ENCODE measurements around the gene BLMH. TPM values are rescaled to one million over a fixed set of nuclear protein-coding genes. Genes with fewer than 3 reads are reported as not detected.

The BLMH gene
- total RNA-seq, 1 donor from 2014 or later, result 36.2 TPM

- H3K27me3 ChIP-seq (ENCODE audit: insufficient read depth, low read length), result peaks cover 5% of the 10 kb centered on the region
- DNase-seq (ENCODE audit: low read depth) (no peak), FAIRE-seq (no peak)
- no peak overlapping the region for H3K4me2 ChIP-seq (ENCODE audit: low read length)
- no peak overlapping the region for H3K27ac ChIP-seq (ENCODE audit: low read depth, low read length)
- TF ChIP-seq EZH2 (IDR thresholded peaks at IDR 0.05; ENCODE audit: insufficient read depth, low read length) (no peak), CTCF (IDR thresholded peaks at IDR 0.05; ENCODE audit: insufficient read depth, low read depth, low read length) (no peak)
- H3K27ac Mint-ChIP-seq (ENCODE audit: unreplicated experiment), result no peak overlapping the region
- peaks cover 2% of the 10 kb centered on the region for H3K9me3 Mint-ChIP-seq (ENCODE audit: unreplicated experiment)
- no peak overlapping the region for H3K9ac ChIP-seq (ENCODE audit: low read length)
- no peaks in the 10 kb centered on the region for H3K4me1 ChIP-seq (ENCODE audit: insufficient read depth, low read length)
- peaks cover 2% of the 10 kb centered on the region for H3K4me1 Mint-ChIP-seq (ENCODE audit: low read depth, unreplicated experiment)
- H3K27me3 Mint-ChIP-seq (ENCODE audit: low read depth, unreplicated experiment), result peaks cover 8% of the 10 kb centered on the region
- H3K4me3 ChIP-seq (ENCODE audit: insufficient read depth, low read depth, low read length), result no peak overlapping the region
- no peak overlapping the region for H2AFZ ChIP-seq (ENCODE audit: low read depth, low read length)
- no peak overlapping the region for H3K4me3 Mint-ChIP-seq (ENCODE audit: unreplicated experiment)
- H3K79me2 ChIP-seq (ENCODE audit: insufficient read depth, low read length), result no peaks in the 10 kb centered on the region
- no peaks in the 10 kb centered on the region for H3K9me3 ChIP-seq (ENCODE audit: insufficient read depth, low read depth, low read length)
- H3K36me3 ChIP-seq (ENCODE audit: insufficient read depth, low read length), result no peaks in the 10 kb centered on the region
- H4K20me1 ChIP-seq (ENCODE audit: insufficient read depth, low read length), result no peaks in the 10 kb centered on the region
- H3K36me3 Mint-ChIP-seq (ENCODE audit: low read depth, unreplicated experiment), result no peaks in the 10 kb centered on the region
Observed at GRCh38 chr17:30318155-30318554, 26.4 kb upstream of the BLMH start.

GRCh38 chr17:30316736-30317135, 25.0 kb upstream of the BLMH start:
- H3K36me3 ChIP-seq (ENCODE audit: insufficient read depth, low read length), result no peaks in the 10 kb centered on the region
- no peak overlapping the region for H3K27ac Mint-ChIP-seq (ENCODE audit: unreplicated experiment)
- H3K9me3 ChIP-seq (ENCODE audit: insufficient read depth, low read depth, low read length), result no peaks in the 10 kb centered on the region
- H3K36me3 Mint-ChIP-seq (ENCODE audit: low read depth, unreplicated experiment), result no peaks in the 10 kb centered on the region
- H3K4me2 ChIP-seq (ENCODE audit: low read length), result no peak overlapping the region
- H3K9me3 Mint-ChIP-seq (ENCODE audit: unreplicated experiment), result peaks cover 2% of the 10 kb centered on the region
- H3K27ac ChIP-seq (ENCODE audit: low read depth, low read length), result no peak overlapping the region
- no peak for FAIRE-seq
- peaks cover 5% of the 10 kb centered on the region for H3K27me3 ChIP-seq (ENCODE audit: insufficient read depth, low read length)
- no peak for DNase-seq (ENCODE audit: low read depth)
- peaks cover 1% of the 10 kb centered on the region for H3K4me1 Mint-ChIP-seq (ENCODE audit: low read depth, unreplicated experiment)
- H3K27me3 Mint-ChIP-seq (ENCODE audit: low read depth, unreplicated experiment), result peaks cover 9% of the 10 kb centered on the region
- H4K20me1 ChIP-seq (ENCODE audit: insufficient read depth, low read length), result no peaks in the 10 kb centered on the region
- H3K9ac ChIP-seq (ENCODE audit: low read length), result no peak overlapping the region
- H3K4me3 Mint-ChIP-seq (ENCODE audit: unreplicated experiment), result no peak overlapping the region
- H2AFZ ChIP-seq (ENCODE audit: low read depth, low read length), result no peak overlapping the region
- H3K4me1 ChIP-seq (ENCODE audit: insufficient read depth, low read length), result no peaks in the 10 kb centered on the region
- TF ChIP-seq CTCF (IDR thresholded peaks at IDR 0.05; ENCODE audit: insufficient read depth, low read depth, low read length), result no peak
- no peak for TF ChIP-seq EZH2 (IDR thresholded peaks at IDR 0.05; ENCODE audit: insufficient read depth, low read length)
- no peak overlapping the region for H3K4me3 ChIP-seq (ENCODE audit: insufficient read depth, low read depth, low read length)
- no peaks in the 10 kb centered on the region for H3K79me2 ChIP-seq (ENCODE audit: insufficient read depth, low read length)

GRCh38 chr17:30315106-30315505, 23.4 kb upstream of the BLMH start:
- FAIRE-seq (no peak), DNase-seq (ENCODE audit: low read depth) (no peak)
- no peak overlapping the region for H3K27ac Mint-ChIP-seq (ENCODE audit: unreplicated experiment)
- no peak overlapping the region for H2AFZ ChIP-seq (ENCODE audit: low read depth, low read length)
- no peaks in the 10 kb centered on the region for H3K79me2 ChIP-seq (ENCODE audit: insufficient read depth, low read length)
- no peaks in the 10 kb centered on the region for H3K4me1 ChIP-seq (ENCODE audit: insufficient read depth, low read length)
- H3K36me3 Mint-ChIP-seq (ENCODE audit: low read depth, unreplicated experiment), result no peaks in the 10 kb centered on the region
- H3K9me3 Mint-ChIP-seq (ENCODE audit: unreplicated experiment), result peaks cover 2% of the 10 kb centered on the region
- peaks cover 1% of the 10 kb centered on the region for H3K4me1 Mint-ChIP-seq (ENCODE audit: low read depth, unreplicated experiment)
- TF ChIP-seq CTCF (IDR thresholded peaks at IDR 0.05; ENCODE audit: insufficient read depth, low read depth, low read length), result no peak
- TF ChIP-seq EZH2 (IDR thresholded peaks at IDR 0.05; ENCODE audit: insufficient read depth, low read length), result no peak
- no peak overlapping the region for H3K27ac ChIP-seq (ENCODE audit: low read depth, low read length)
- H3K9me3 ChIP-seq (ENCODE audit: insufficient read depth, low read depth, low read length), result no peaks in the 10 kb centered on the region
- no peak overlapping the region for H3K4me2 ChIP-seq (ENCODE audit: low read length)
- H3K4me3 ChIP-seq (ENCODE audit: insufficient read depth, low read depth, low read length), result no peak overlapping the region
- H3K4me3 Mint-ChIP-seq (ENCODE audit: unreplicated experiment), result no peak overlapping the region
- no peaks in the 10 kb centered on the region for H3K36me3 ChIP-seq (ENCODE audit: insufficient read depth, low read length)
- H4K20me1 ChIP-seq (ENCODE audit: insufficient read depth, low read length), result no peaks in the 10 kb centered on the region
- H3K27me3 Mint-ChIP-seq (ENCODE audit: low read depth, unreplicated experiment), result peaks cover 9% of the 10 kb centered on the region
- peaks cover 5% of the 10 kb centered on the region for H3K27me3 ChIP-seq (ENCODE audit: insufficient read depth, low read length)
- H3K9ac ChIP-seq (ENCODE audit: low read length), result no peak overlapping the region

Measured in astrocyte (in vitro differentiated cells and primary cell).